NCI-H2227 treated with DMSO at 0.1 percent for 48 hours (cell line): ENCODE measurements around the gene ERC2.

Experiments used
- DNase-seq: peaks from one replicate; lab custom pipeline; 2025; lab: John Stamatoyannopoulos, UW

The ERC2 gene

GRCh38 chr3:56366641-56367162, 101.6 kb downstream of the ERC2 start:
- no peak for DNase-seq

- no peak for DNase-seq
Measured at GRCh38 chr3:56365905-56366640, 102.2 kb downstream of the ERC2 start.

- no peak for DNase-seq
Measured at GRCh38 chr3:56364665-56365064, 103.6 kb downstream of the ERC2 start.

GRCh38 chr3:56363720-56364119, 104.5 kb downstream of the ERC2 start:
- DNase-seq, result no peak

- no peak for DNase-seq
Measured at GRCh38 chr3:56361731-56362130, 106.5 kb downstream of the ERC2 start.

- no peak for DNase-seq
Measured at GRCh38 chr3:56357266-56357665, 111.0 kb downstream of the ERC2 start.

GRCh38 chr3:56356808-56357207, 111.5 kb downstream of the ERC2 start:
- no peak for DNase-seq

GRCh38 chr3:56355570-56356185, 112.6 kb downstream of the ERC2 start:
- DNase-seq, result no peak

- no peak for DNase-seq
Measured at GRCh38 chr3:56351537-56351936, 116.7 kb downstream of the ERC2 start.

- DNase-seq, result no peak
Measured at GRCh38 chr3:56347219-56347871, 120.9 kb downstream of the ERC2 start.

GRCh38 chr3:56342475-56342874, 125.8 kb downstream of the ERC2 start:
- DNase-seq, result no peak

GRCh38 chr3:56339671-56340070, 128.6 kb downstream of the ERC2 start:
- no peak for DNase-seq

- DNase-seq, result no peak
Measured at GRCh38 chr3:56339244-56339643, 129.0 kb downstream of the ERC2 start.

- no peak for DNase-seq
Measured at GRCh38 chr3:56336023-56336422, 132.2 kb downstream of the ERC2 start.

GRCh38 chr3:56324473-56324872, 143.8 kb downstream of the ERC2 start:
- DNase-seq, result no peak

- no peak for DNase-seq
Measured at GRCh38 chr3:56323986-56324420, 144.3 kb downstream of the ERC2 start.

GRCh38 chr3:56322862-56323261, 145.4 kb downstream of the ERC2 start:
- DNase-seq, result no peak

GRCh38 chr3:56321892-56322291, 146.4 kb downstream of the ERC2 start:
- no peak for DNase-seq

GRCh38 chr3:56321383-56321782, 146.9 kb downstream of the ERC2 start:
- no peak for DNase-seq

- no peak for DNase-seq
Measured at GRCh38 chr3:56320883-56321282, 147.4 kb downstream of the ERC2 start.

- DNase-seq, result no peak
Measured at GRCh38 chr3:56318891-56319290, 149.4 kb downstream of the ERC2 start.

- no peak for DNase-seq
Measured at GRCh38 chr3:56316944-56317343, 151.3 kb downstream of the ERC2 start.

- DNase-seq, result no peak
Measured at GRCh38 chr3:56314842-56315241, 153.4 kb downstream of the ERC2 start.
